ENCODE results near the gene ENPP6. TPM values are rescaled to one million over a fixed set of nuclear protein-coding genes. Genes with fewer than 3 reads are reported as not detected.

Gene ENPP6
- total RNA-seq, 6 experiments from 2014 or later = not detected

DNA sequence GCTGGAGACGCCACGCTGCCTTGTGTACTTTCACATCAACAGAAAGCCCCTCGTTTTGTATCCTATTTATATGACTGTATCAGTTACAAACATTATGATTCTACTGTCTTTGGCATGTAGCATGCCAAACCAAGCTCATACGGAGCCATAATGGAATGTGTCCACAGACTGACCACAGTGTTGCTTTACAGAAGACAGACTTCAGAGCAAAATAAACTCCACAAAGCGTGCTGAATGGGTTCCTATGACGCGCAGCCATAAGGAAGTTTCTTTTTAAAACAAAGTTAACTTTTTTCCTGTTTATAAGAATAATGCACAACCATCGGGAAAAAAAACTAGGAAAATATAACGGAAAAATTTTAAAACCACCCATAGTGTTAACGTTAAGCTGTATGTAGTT is 176.5 kb downstream of the ENPP6 start:
- Mint-ChIP-seq H3K9me3 (peaks cover 30% of the 10 kb centered on the region), H3K4me1 (ENCODE audit: low read depth) (no peaks in the 10 kb centered on the region), H3K36me3 (ENCODE audit: low read depth) (peaks cover 4% of the 10 kb centered on the region; the same call in 1 of the 2 replicates), H3K27me3 (ENCODE audit: insufficient read depth) (peaks cover 5% of the 10 kb centered on the region), H3K27ac (no peak overlapping the region), H3K4me3 (no peak overlapping the region)
- DNase-seq = no peak
- TF ChIP-seq, protein P1, sequence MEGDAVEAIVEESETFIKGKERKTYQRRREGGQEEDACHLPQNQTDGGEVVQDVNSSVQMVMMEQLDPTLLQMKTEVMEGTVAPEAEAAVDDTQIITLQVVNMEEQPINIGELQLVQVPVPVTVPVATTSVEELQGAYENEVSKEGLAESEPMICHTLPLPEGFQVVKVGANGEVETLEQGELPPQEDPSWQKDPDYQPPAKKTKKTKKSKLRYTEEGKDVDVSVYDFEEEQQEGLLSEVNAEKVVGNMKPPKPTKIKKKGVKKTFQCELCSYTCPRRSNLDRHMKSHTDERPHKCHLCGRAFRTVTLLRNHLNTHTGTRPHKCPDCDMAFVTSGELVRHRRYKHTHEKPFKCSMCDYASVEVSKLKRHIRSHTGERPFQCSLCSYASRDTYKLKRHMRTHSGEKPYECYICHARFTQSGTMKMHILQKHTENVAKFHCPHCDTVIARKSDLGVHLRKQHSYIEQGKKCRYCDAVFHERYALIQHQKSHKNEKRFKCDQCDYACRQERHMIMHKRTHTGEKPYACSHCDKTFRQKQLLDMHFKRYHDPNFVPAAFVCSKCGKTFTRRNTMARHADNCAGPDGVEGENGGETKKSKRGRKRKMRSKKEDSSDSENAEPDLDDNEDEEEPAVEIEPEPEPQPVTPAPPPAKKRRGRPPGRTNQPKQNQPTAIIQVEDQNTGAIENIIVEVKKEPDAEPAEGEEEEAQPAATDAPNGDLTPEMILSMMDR (IDR thresholded peaks at IDR 0.05) = no peak

DNA sequence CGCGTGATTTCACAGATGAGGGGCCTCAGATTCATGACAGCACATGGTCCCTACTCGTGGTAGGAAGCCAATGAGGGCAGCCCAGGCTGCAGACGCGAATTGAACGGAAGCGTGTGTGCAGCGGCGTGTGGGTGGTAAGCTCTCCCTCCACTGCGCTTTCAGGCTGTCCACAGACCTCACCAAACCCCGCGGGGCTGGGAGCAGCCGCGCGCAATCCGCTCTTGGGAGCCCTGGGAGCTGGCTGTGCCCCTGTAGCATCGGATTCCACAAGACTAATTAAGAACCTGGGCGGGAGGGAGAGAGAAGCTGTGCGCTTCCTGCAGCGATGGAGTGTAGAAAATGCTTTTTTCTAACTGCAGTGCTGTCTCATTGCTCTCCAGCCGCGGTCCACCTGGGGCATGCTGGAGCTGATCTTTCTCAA is 177.7 kb downstream of the ENPP6 start:
- H3K9me3 Mint-ChIP-seq = peaks cover 23% of the 10 kb centered on the region
- TF ChIP-seq, protein P1 (IDR thresholded peaks at IDR 0.05) = no peak
- H3K4me3 Mint-ChIP-seq = no peak overlapping the region
- no peaks in the 10 kb centered on the region for H3K4me1 Mint-ChIP-seq (ENCODE audit: low read depth)
- no peaks in the 10 kb centered on the region for H3K36me3 Mint-ChIP-seq (ENCODE audit: low read depth)
- DNase-seq = no peak
- H3K27me3 Mint-ChIP-seq (ENCODE audit: insufficient read depth) = peaks cover 5% of the 10 kb centered on the region
- no peak overlapping the region for H3K27ac Mint-ChIP-seq
